ENCODE measurements around the gene FBXO3. TPM values are rescaled to one million over a fixed set of nuclear protein-coding genes. Genes with fewer than 3 reads are reported as not detected.
A peak's percentile ranks its signal among the peaks of the same experiment; 100 is the strongest.

The FBXO3 gene
- total RNA-seq, 6 experiments from 2014 or later, result 25.3 to 30.0 (median 27.3) TPM

DNA sequence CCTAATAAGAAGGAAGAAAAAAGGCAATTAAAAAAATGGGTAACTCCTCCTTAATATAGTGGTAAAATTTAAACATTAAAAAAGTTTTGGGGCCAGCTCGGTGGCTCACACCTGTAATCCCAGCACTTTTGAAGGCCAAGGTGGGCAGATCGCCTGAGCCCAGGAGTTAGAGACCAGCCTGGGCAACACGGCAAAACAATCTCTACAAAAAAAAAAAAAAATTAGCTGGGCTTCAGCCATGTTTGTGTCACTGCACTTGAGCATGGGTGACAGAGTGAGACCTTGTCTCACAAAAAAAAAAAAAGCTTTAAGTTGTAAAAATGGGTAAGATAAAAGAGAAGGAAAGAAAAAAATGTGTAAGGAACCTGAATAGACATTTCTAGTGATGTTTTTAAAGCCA, 11.3 kb upstream of the FBXO3 start:
- Mint-ChIP-seq H3K4me3 (no peak overlapping the region), H3K27me3 (ENCODE audit: insufficient read depth) (peaks cover 19% of the 10 kb centered on the region), H3K9me3 (no peaks in the 10 kb centered on the region), H3K36me3 (ENCODE audit: low read depth) (no peaks in the 10 kb centered on the region), H3K4me1 (ENCODE audit: low read depth) (peaks cover 4% of the 10 kb centered on the region), H3K27ac (no peak overlapping the region)
- TF ChIP-seq, protein P1, sequence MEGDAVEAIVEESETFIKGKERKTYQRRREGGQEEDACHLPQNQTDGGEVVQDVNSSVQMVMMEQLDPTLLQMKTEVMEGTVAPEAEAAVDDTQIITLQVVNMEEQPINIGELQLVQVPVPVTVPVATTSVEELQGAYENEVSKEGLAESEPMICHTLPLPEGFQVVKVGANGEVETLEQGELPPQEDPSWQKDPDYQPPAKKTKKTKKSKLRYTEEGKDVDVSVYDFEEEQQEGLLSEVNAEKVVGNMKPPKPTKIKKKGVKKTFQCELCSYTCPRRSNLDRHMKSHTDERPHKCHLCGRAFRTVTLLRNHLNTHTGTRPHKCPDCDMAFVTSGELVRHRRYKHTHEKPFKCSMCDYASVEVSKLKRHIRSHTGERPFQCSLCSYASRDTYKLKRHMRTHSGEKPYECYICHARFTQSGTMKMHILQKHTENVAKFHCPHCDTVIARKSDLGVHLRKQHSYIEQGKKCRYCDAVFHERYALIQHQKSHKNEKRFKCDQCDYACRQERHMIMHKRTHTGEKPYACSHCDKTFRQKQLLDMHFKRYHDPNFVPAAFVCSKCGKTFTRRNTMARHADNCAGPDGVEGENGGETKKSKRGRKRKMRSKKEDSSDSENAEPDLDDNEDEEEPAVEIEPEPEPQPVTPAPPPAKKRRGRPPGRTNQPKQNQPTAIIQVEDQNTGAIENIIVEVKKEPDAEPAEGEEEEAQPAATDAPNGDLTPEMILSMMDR (IDR thresholded peaks at IDR 0.05), result no peak
- no peak for DNase-seq

DNA sequence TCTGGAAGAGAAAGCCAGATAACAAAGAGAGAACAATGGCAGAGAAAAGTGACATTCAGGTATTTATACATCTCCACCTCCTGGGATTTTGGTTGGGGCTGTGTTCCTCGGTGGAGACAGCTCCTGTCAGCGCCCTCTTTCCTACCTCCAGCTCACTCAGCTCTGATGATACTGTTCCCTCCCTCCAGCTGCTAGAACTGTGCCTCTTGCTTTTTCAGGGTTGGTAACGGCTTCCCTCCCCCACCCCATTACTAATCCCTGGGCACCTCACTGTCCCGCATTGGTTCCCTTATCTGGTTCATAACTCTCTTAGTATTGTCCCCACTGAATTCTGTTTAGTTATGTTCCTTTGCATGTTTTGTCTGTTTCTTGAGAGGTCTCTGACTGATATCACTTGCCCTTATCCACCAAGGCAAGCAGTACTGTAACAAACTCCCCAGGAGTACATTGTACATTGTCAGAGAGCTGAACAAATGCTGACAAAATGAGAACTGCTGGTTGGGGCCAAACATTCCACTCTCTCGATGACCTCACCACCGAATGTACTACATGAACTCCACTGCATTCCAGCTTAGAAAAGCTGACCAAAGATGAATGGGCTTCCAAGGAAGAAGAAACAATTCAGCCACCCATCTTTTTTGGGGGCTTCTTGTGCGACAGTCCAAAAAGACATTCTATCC, 5.7 kb upstream of the FBXO3 start:
- Mint-ChIP-seq H3K27me3 (ENCODE audit: insufficient read depth) (peaks cover 4% of the 10 kb centered on the region; the same call in 1 of the 2 replicates), H3K36me3 (ENCODE audit: low read depth) (no peaks in the 10 kb centered on the region), H3K9me3 (no peaks in the 10 kb centered on the region), H3K27ac (peak overlapping the region; percentile 56), H3K4me1 (ENCODE audit: low read depth) (peaks cover 41% of the 10 kb centered on the region), H3K4me3 (peak overlapping the region; percentile 52)
- TF ChIP-seq, protein P1 (IDR thresholded peaks at IDR 0.05), result no peak
- DNase-seq, result peak; percentile 65

DNA sequence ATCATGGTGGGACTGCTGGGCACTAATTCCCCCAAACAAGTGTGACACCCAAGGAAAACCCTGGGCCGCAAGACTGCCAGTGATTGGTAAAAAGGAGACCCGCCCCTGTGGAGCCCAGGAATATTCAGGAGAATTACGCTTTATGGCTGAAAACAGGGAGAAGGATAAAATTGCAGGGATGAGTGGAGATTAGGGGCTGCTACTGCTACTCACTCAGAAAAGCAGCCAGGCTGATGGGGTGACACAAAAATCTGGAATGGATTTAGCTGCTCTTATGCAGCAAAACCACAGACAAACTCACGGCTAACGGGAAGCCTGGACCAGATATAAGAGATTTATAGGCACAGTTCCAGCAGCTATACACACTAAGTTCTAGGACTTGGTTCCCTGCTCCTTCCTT, 4.4 kb upstream of the FBXO3 start:
- H3K4me3 Mint-ChIP-seq, result peak overlapping the region; percentile 17; the same call in 1 of the 2 replicates
- no peak overlapping the region for H3K27ac Mint-ChIP-seq
- peaks cover 4% of the 10 kb centered on the region; the same call in 1 of the 2 replicates for H3K27me3 Mint-ChIP-seq (ENCODE audit: insufficient read depth)
- peaks cover 45% of the 10 kb centered on the region for H3K4me1 Mint-ChIP-seq (ENCODE audit: low read depth)
- peak; percentile 54 for DNase-seq
- no peaks in the 10 kb centered on the region for H3K36me3 Mint-ChIP-seq (ENCODE audit: low read depth)
- H3K9me3 Mint-ChIP-seq, result no peaks in the 10 kb centered on the region
- TF ChIP-seq, protein P1 (IDR thresholded peaks at IDR 0.05), result no peak

DNA sequence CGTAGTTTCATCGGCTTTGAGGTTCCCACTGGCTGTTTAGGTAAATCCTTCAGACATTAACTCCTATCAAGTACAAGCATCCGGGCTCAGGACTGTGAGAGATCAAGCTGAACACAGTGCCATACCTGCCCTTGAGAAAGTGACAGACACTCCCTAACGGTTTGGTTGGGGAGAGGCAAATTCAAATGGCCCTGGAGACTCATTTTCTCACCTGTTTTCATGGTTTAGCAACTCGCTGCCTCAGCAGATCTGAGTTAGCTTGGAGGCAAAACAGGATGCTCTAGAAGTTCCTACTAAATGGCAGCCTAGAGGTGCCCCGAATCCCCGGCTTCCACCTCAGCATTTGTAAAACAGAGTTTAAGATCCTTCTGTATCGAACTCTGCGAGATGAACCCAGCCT, 3.6 kb upstream of the FBXO3 start:
- H3K4me3 Mint-ChIP-seq, result no peak overlapping the region
- H3K9me3 Mint-ChIP-seq, result no peaks in the 10 kb centered on the region
- no peak for DNase-seq
- peaks cover 51% of the 10 kb centered on the region for H3K4me1 Mint-ChIP-seq (ENCODE audit: low read depth)
- no peak overlapping the region for H3K27ac Mint-ChIP-seq
- TF ChIP-seq, protein P1 (IDR thresholded peaks at IDR 0.05), result no peak
- no peaks in the 10 kb centered on the region for H3K36me3 Mint-ChIP-seq (ENCODE audit: low read depth)
- H3K27me3 Mint-ChIP-seq (ENCODE audit: insufficient read depth), result peaks cover 4% of the 10 kb centered on the region; the same call in 1 of the 2 replicates

DNA sequence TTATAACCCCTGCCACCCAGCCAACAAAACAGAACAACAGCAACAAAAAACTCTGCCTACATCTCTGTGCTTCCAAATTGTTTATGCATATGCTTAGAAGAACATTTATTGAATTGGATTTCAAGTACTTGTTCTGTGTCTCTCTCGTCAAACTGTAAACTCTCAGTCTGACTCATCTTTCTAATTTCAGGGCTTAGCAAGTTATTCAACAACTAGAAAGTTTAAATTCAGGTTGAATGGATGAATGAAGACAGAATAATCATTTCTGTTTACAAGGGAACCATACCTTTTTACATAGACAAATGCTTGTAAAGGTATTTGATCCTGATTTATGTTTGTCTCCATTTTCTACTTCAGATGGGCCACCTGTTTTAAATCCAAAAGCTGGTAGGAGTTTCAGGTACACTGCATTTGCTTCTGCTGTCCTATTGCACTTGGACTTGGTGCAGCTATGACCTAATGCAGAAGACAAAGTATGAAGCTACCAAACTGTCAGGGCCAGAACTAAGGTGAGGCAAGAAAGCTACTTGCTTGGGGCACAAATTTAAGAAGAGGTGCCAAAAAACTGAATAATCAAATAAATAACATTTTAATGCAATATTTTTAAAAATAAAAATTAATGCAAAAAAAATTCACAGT, 1.6 kb upstream of the FBXO3 start:
- DNase-seq, result no peak
- no peaks in the 10 kb centered on the region for H3K9me3 Mint-ChIP-seq
- no peaks in the 10 kb centered on the region; the same call in 1 of the 2 replicates for H3K27me3 Mint-ChIP-seq (ENCODE audit: insufficient read depth)

More for the DNA sequence above, 1.6 kb upstream of the FBXO3 start:
- H3K36me3 Mint-ChIP-seq (ENCODE audit: low read depth), result no peaks in the 10 kb centered on the region
- TF ChIP-seq, protein P1 (IDR thresholded peaks at IDR 0.05), result no peak
- 0 out of 2 replicates have a peak overlapping the region, but pooled peaks have one; percentile 4 for H3K27ac Mint-ChIP-seq
- peaks cover 59% of the 10 kb centered on the region for H3K4me1 Mint-ChIP-seq (ENCODE audit: low read depth)
- H3K4me3 Mint-ChIP-seq, result peak overlapping the region; percentile 97

Measured in HFFc6 (cell line).